ENCODE measurements around the gene AP2A1.

AP2A1 gene

DNA sequence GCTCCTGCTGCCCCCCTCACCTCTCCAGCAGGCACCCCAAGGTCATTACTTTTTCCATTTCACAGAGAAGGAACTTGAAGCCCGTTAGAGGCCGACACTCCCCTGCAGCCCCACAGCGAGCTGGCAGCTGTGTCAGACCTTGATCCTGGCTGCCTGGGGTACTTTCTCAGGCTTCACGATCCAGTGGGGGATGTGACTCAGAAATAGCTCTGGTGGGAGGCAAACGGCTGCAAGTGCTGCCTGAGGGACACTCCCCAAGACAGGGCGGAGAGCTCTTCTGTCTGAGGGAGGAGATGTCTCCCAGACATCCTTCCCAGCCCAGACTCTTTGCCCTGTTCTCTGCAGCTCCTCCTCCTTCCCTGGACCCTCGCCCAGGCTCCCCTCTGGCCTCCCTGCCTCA, 8.5 kb upstream of the AP2A1 start:
- H4K12ac ChIP-seq (ENCODE audit: low read depth, low read length), result no peak overlapping the region
- peaks cover 6% of the 10 kb centered on the region for H3K9me3 ChIP-seq (ENCODE audit: insufficient read depth, low read depth, low read length)
- peaks cover 2% of the 10 kb centered on the region for H3K79me2 ChIP-seq (ENCODE audit: control insufficient read depth, insufficient read depth, low read length, poor library complexity)
- H3K4ac ChIP-seq (ENCODE audit: low read depth, low read length), result no peak overlapping the region
- H3K18ac ChIP-seq (ENCODE audit: low read length), result no peak overlapping the region
- no peak for DNase-seq
- H2AFZ ChIP-seq (ENCODE audit: insufficient read depth, low read length, poor library complexity), result peak overlapping the region; percentile 20
- H3K14ac ChIP-seq (ENCODE audit: low read length), result no peak overlapping the region
- H3K27me3 ChIP-seq (ENCODE audit: insufficient read depth, low read length), result no peaks in the 10 kb centered on the region
- H4K8ac ChIP-seq (ENCODE audit: low read depth, low read length), result peak overlapping the region; percentile 57
- no peak overlapping the region for H3K23ac ChIP-seq (ENCODE audit: low read length)
- H2BK12ac ChIP-seq (ENCODE audit: low read length), result peak overlapping the region; percentile 73
- no peak overlapping the region for H3K9ac ChIP-seq (ENCODE audit: low read length)
- H3K27ac ChIP-seq (ENCODE audit: low read depth, low read length), result no peak overlapping the region
- H3K4me3 ChIP-seq (ENCODE audit: low read depth, low read length), result no peak overlapping the region
- no peak overlapping the region for H2BK5ac ChIP-seq (ENCODE audit: low read depth, low read length, poor library complexity)
- no CpG with 5 or more reads among the region's 7 CpGs for WGBS (ENCODE audit: extremely low coverage, insufficient coverage, insufficient read length)
- H3K36me3 ChIP-seq (ENCODE audit: control insufficient read depth in 1 of 2, insufficient read depth in 2 of 2, low read length in 2 of 2), result peaks cover 0 to 3% of the 10 kb centered on the region in 2 experiments
- peaks cover 11 to 19% of the 10 kb centered on the region in 2 experiments for H3K4me1 ChIP-seq (ENCODE audit: control insufficient read depth in 1 of 2, insufficient read depth in 2 of 2, low read length in 2 of 2)
- no peak overlapping the region for H2AK5ac ChIP-seq (ENCODE audit: low read length)
- H2BK120ac ChIP-seq (ENCODE audit: insufficient read depth, low read length, poor library complexity), result no peak overlapping the region
- H3K79me1 ChIP-seq (ENCODE audit: low read length), result peaks cover 6% of the 10 kb centered on the region
- no peak overlapping the region for H3K4me2 ChIP-seq (ENCODE audit: low read length)
- peak overlapping the region; percentile 63 for H4K91ac ChIP-seq (ENCODE audit: low read depth, low read length)

DNA sequence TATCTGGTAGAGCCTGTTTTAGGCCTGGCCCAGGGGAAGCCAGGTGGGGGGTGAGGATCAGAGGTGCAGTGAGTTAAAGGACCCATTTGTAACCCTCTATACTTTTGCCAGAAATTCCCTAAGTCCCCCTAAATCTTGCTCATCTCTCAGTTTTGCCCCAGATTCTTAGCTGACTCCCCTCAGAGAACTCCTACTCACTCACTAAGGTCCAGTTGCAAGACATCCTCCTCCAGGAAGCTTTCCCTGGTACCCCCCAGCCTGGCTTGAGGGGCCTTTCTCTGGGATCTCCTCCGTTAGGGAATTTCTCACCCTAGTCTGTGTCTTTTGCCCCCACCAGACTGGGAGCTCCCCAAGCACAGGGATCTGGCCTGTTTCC, 5.6 kb upstream of the AP2A1 start:
- H3K4me1 ChIP-seq (ENCODE audit: control insufficient read depth in 1 of 2, insufficient read depth in 2 of 2, low read length in 2 of 2), result peaks cover 11 to 19% of the 10 kb centered on the region in 2 experiments
- H3K4me2 ChIP-seq (ENCODE audit: low read length), result no peak overlapping the region
- no peak overlapping the region for H3K4ac ChIP-seq (ENCODE audit: low read depth, low read length)
- DNase-seq, result no peak
- H3K27me3 ChIP-seq (ENCODE audit: insufficient read depth, low read length), result no peaks in the 10 kb centered on the region
- H4K12ac ChIP-seq (ENCODE audit: low read depth, low read length), result no peak overlapping the region
- peaks cover 2% of the 10 kb centered on the region for H3K79me2 ChIP-seq (ENCODE audit: control insufficient read depth, insufficient read depth, low read length, poor library complexity)
- H3K23ac ChIP-seq (ENCODE audit: low read length), result no peak overlapping the region
- H2BK12ac ChIP-seq (ENCODE audit: low read length), result peak overlapping the region; percentile 88
- H3K18ac ChIP-seq (ENCODE audit: low read length), result no peak overlapping the region
- H3K4me3 ChIP-seq (ENCODE audit: low read depth, low read length), result no peak overlapping the region
- H2BK120ac ChIP-seq (ENCODE audit: insufficient read depth, low read length, poor library complexity), result peak overlapping the region; percentile 57
- H2BK5ac ChIP-seq (ENCODE audit: low read depth, low read length, poor library complexity), result peak overlapping the region; percentile 26
- H3K79me1 ChIP-seq (ENCODE audit: low read length), result peaks cover 12% of the 10 kb centered on the region
- H3K14ac ChIP-seq (ENCODE audit: low read length), result no peak overlapping the region
- H4K91ac ChIP-seq (ENCODE audit: low read depth, low read length), result peak overlapping the region; percentile 65
- H3K27ac ChIP-seq (ENCODE audit: low read depth, low read length), result no peak overlapping the region
- peaks cover 2% of the 10 kb centered on the region for H3K9me3 ChIP-seq (ENCODE audit: insufficient read depth, low read depth, low read length)
- no CpG with 5 or more reads among the region's 1 CpG for WGBS (ENCODE audit: extremely low coverage, insufficient coverage, insufficient read length)
- H3K36me3 ChIP-seq (ENCODE audit: control insufficient read depth in 1 of 2, insufficient read depth in 2 of 2, low read length in 2 of 2), result no peaks in the 10 kb centered on the region
- no peak overlapping the region for H2AFZ ChIP-seq (ENCODE audit: insufficient read depth, low read length, poor library complexity)
- no peak overlapping the region for H3K9ac ChIP-seq (ENCODE audit: low read length)
- H4K8ac ChIP-seq (ENCODE audit: low read depth, low read length), result peak overlapping the region; percentile 21
- no peak overlapping the region for H2AK5ac ChIP-seq (ENCODE audit: low read length)

DNA sequence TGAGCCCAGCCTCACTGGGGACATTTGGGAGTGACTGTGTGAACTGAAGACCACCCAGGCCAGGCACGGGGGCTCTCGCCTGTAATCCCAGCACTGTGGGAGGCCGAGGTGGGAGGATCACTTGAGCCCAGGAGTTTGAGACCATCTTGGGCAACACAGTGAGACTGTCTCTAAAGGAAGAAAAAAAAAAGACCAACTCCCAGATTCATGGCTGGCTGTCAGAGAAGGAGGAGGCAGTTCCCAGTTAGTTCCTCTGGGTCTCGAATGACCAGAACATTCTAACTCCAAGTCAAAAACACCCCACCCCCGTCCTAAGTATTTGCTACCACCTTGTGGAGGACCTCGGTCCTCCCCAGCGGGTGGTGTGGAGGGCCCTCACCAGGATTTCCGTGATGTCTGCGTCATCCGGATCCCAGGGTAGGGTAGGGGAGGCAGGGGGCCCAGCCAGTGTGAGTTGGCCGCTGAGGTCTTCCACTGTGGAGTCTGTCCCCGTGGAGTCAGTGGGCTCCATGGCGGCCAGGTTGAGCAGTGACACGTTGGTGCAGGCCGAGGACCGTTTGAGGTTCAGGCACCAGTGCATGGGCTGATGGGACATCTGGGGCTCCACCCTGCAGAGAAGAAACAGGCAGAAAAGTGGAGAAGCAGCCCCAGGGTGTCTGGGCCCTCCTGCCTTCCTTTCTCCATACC, 5.0 kb upstream of the AP2A1 start:
- Histone ChIP-seq H3K9me3 (ENCODE audit: insufficient read depth, low read depth, low read length) (peaks cover 2% of the 10 kb centered on the region), H3K23ac (ENCODE audit: low read length) (no peak overlapping the region), H2AFZ (ENCODE audit: insufficient read depth, low read length, poor library complexity) (peak overlapping the region; percentile 60), H3K79me2 (ENCODE audit: control insufficient read depth, insufficient read depth, low read length, poor library complexity) (peaks cover 2% of the 10 kb centered on the region), H3K27ac (ENCODE audit: low read depth, low read length) (no peak overlapping the region), H3K14ac (ENCODE audit: low read length) (peak overlapping the region; percentile 60), H4K91ac (ENCODE audit: low read depth, low read length) (peak overlapping the region; percentile 65), H3K18ac (ENCODE audit: low read length) (peak overlapping the region; percentile 50), H3K4me1 (ENCODE audit: control insufficient read depth in 1 of 2, insufficient read depth in 2 of 2, low read length in 2 of 2) (peaks cover 11 to 19% of the 10 kb centered on the region in 2 experiments), H2BK12ac (ENCODE audit: low read length) (peak overlapping the region; percentile 92), H4K12ac (ENCODE audit: low read depth, low read length) (no peak overlapping the region), H4K8ac (ENCODE audit: low read depth, low read length) (peak overlapping the region; percentile 82), H3K36me3 (ENCODE audit: control insufficient read depth in 1 of 2, insufficient read depth in 2 of 2, low read length in 2 of 2) (no peaks in the 10 kb centered on the region), H3K79me1 (ENCODE audit: low read length) (peaks cover 12% of the 10 kb centered on the region), H3K4me3 (ENCODE audit: low read depth, low read length) (no peak overlapping the region), H3K4ac (ENCODE audit: low read depth, low read length) (no peak overlapping the region), H3K27me3 (ENCODE audit: insufficient read depth, low read length) (no peaks in the 10 kb centered on the region), H3K4me2 (ENCODE audit: low read length) (no peak overlapping the region), H3K9ac (ENCODE audit: low read length) (no peak overlapping the region), H2AK5ac (ENCODE audit: low read length) (peak overlapping the region; percentile 76), H2BK120ac (ENCODE audit: insufficient read depth, low read length, poor library complexity) (peak overlapping the region; percentile 52), H2BK5ac (ENCODE audit: low read depth, low read length, poor library complexity) (peak overlapping the region; percentile 26)
- peak; percentile 20 to 51 for DNase-seq
- WGBS (ENCODE audit: extremely low coverage, insufficient coverage, insufficient read length), result no CpG with 5 or more reads among the region's 16 CpGs

GRCh38 chr19:49763230-49763629, 3.6 kb upstream of the AP2A1 start, which contains the start of gene TSKS:
TSS of gene TSKS (minus strand) at chr19:49763306. CDS start at chr19:49763247, 59 bp downstream.
- Histone ChIP-seq H2BK12ac (ENCODE audit: low read length) (peak within 1 kb of the TSS; percentile 42), H3K4me2 (ENCODE audit: low read length) (no peak within 1 kb of the TSS), H3K9me3 (ENCODE audit: insufficient read depth, low read depth, low read length) (peaks cover 2% of the 10 kb centered on the region), H3K27ac (ENCODE audit: low read depth, low read length) (no peak within 1 kb of the TSS), H3K23ac (ENCODE audit: low read length) (no peak within 1 kb of the TSS), H2BK5ac (ENCODE audit: low read depth, low read length, poor library complexity) (no peak within 1 kb of the TSS), H3K79me2 (ENCODE audit: control insufficient read depth, insufficient read depth, low read length, poor library complexity) (peaks cover 11% of the 10 kb centered on the region), H2AK5ac (ENCODE audit: low read length) (no peak within 1 kb of the TSS), H3K9ac (ENCODE audit: low read length) (no peak within 1 kb of the TSS), H2AFZ (ENCODE audit: insufficient read depth, low read length, poor library complexity) (peak within 1 kb of the TSS; percentile 60), H3K27me3 (ENCODE audit: insufficient read depth, low read length) (no peaks in the 10 kb centered on the region), H4K12ac (ENCODE audit: low read depth, low read length) (no peak within 1 kb of the TSS), H3K4me3 (ENCODE audit: low read depth, low read length) (no peak within 1 kb of the TSS), H3K18ac (ENCODE audit: low read length) (no peak within 1 kb of the TSS), H3K4ac (ENCODE audit: low read depth, low read length) (no peak within 1 kb of the TSS), H2BK120ac (ENCODE audit: insufficient read depth, low read length, poor library complexity) (peak within 1 kb of the TSS; percentile 20), H3K4me1 (ENCODE audit: control insufficient read depth in 1 of 2, insufficient read depth in 2 of 2, low read length in 2 of 2) (peaks cover 11 to 21% of the 10 kb centered on the region in 2 experiments), H3K36me3 (ENCODE audit: control insufficient read depth in 1 of 2, insufficient read depth in 2 of 2, low read length in 2 of 2) (no peaks in the 10 kb centered on the region), H3K79me1 (ENCODE audit: low read length) (peaks cover 17% of the 10 kb centered on the region), H3K14ac (ENCODE audit: low read length) (peak within 1 kb of the TSS; percentile 19), H4K91ac (ENCODE audit: low read depth, low read length) (peak within 1 kb of the TSS; percentile 65), H4K8ac (ENCODE audit: low read depth, low read length) (no peak within 1 kb of the TSS)
- WGBS (ENCODE audit: extremely low coverage, insufficient coverage, insufficient read length), result no CpG with 5 or more reads among the region's 6 CpGs
- no peak for DNase-seq
